Body of pancreas (tissue), 4 donors: ENCODE measurements around the gene TFPI. TPM values are rescaled to one million over a fixed set of nuclear protein-coding genes. Genes with fewer than 3 reads are reported as not detected.
"Not testable (repeated sequence)": the region's sequence is repeated elsewhere in the genome, so short reads cannot be mapped to it uniquely, and the experiment has no call there.

Experiments used
- ATAC-seq: fragments of 150-250 bp; one replicate; pipeline ENCODE4 v1.9.1; 2016
- DNase-seq, 4 donors: peaks; one replicate each; pipeline ENCODE4 v3.0.0-alpha.2; 2019
- H3K27ac ChIP-seq, 4 donors: fragments of 200-600 bp; sonication (generic); 1 replicate in 3 of 4; 2 replicates in 1 of 4; pipeline versions ENCODE4 v1.5.1 to v1.6.1; 2016 to 2019; ENCODE audit warnings: mild to moderate bottlenecking in 1 of 4, mixed read lengths in 1 of 4, moderate library complexity in 1 of 4
- H3K27me3 ChIP-seq, 2 donors: fragments of 200-600 bp; sonication (generic); one replicate each; pipeline ENCODE4 v1.6.0; 2016; ENCODE audit warnings: mild to moderate bottlenecking in 1 of 2
- H3K36me3 ChIP-seq, 2 donors: fragments of 200-600 bp; sonication (generic); replicated peaks in 1 of 2; 2 replicates each; pipeline ENCODE4 v1.5.1; 2016; ENCODE audit warnings: low read depth in 2 of 2; ENCODE audit not compliant: insufficient read depth in 1 of 2
- H3K4me1 ChIP-seq: fragments of 200-600 bp; sonication (generic); one replicate; pipeline ENCODE4 v1.6.0; 2016
- H3K4me3 ChIP-seq, 2 donors: fragments of 200-600 bp; sonication (generic); 1 replicate in 1 of 2; 2 replicates in 1 of 2; pipeline ENCODE4 v1.5.1; 2016 to 2019
- H3K9me3 ChIP-seq, 3 donors: fragments of 200-600 bp; sonication (generic); 1 replicate in 2 of 3; 2 replicates in 1 of 3; pipeline ENCODE4 v1.5.1; 2016
- CTCF ChIP-seq, 7 experiments: fragments of 450-650 bp in 4 of 7; fragments of 200-600 bp in 3 of 7; sonication (generic) in 3 of 7; IDR thresholded peaks; one replicate each; pipeline ENCODE4 v1.5.1; 2016 to 2019; ENCODE audit warnings: antibody characterized with exemption in 7 of 7
- POLR2A ChIP-seq, 3 donors: fragments of 450-650 bp; IDR thresholded peaks; one replicate each; pipeline ENCODE4 v1.6.1; 2016; ENCODE audit warnings: antibody characterized with exemption in 3 of 3, mild to moderate bottlenecking in 2 of 3
- WGBS, 2 donors: methylation state at CpG; one replicate each; pipeline ENCODE4 v1.1.5; 2017; 5-methylcytosine and 5-hydroxymethylcytosine counted together
- intact Hi-C: fragments of 100-400 bp; cut with DNase I; formaldehyde crosslinking; loops from one replicate; pipeline ENCODE4 v1.15.1; 2023
- total RNA-seq, 2 donors: library from RNA; depleted of rRNA; stranded (reverse); fragments of >200 nt; gene quantifications; one replicate each; pipeline ENCODE4 v1.1.0, GENCODE V29; 2016

TFPI gene
- total RNA-seq, 2 donors from 2014 or later: 21.1 to 54.2 TPM

GRCh38 chr2:187519419-187520120, 34.7 kb downstream of the TFPI start:
- intact Hi-C loops: no loop called here
- no peaks in the 10 kb centered on the region for H3K36me3 ChIP-seq

GRCh38 chr2:187517750-187518361, 36.4 kb downstream of the TFPI start:
- H3K4me3 ChIP-seq, DNase-seq, H3K4me1 ChIP-seq, intact Hi-C loops, H3K27ac ChIP-seq, ATAC-seq, H3K27me3 ChIP-seq, H3K9me3 ChIP-seq, H3K36me3 ChIP-seq: not testable (repeated sequence)
- WGBS, 2 donors: 70 to 79% methylated on average over 1 of the region's 1 CpG

More at GRCh38 chr2:187519419-187520120, 34.7 kb downstream of the TFPI start:
- TF ChIP-seq POLR2A (IDR thresholded peaks at IDR 0.05) (no peak), CTCF (IDR thresholded peaks at IDR 0.05) (no peak)
- no peak for DNase-seq
- no peaks in the 10 kb centered on the region for H3K27me3 ChIP-seq
- no peak overlapping the region for H3K27ac ChIP-seq
- H3K4me3 ChIP-seq: no peak overlapping the region
- 58 to 59% methylated on average over 5 to 7 of the region's 7 CpGs for WGBS, 2 donors
- no peaks in the 10 kb centered on the region for H3K9me3 ChIP-seq
- no peak for ATAC-seq
- H3K4me1 ChIP-seq: no peaks in the 10 kb centered on the region

GRCh38 chr2:187516630-187517510, 37.4 kb downstream of the TFPI start:
- H3K9me3 ChIP-seq, H3K4me3 ChIP-seq, H3K27me3 ChIP-seq, H3K4me1 ChIP-seq, intact Hi-C loops, ATAC-seq, H3K36me3 ChIP-seq, H3K27ac ChIP-seq, DNase-seq: not testable (repeated sequence)
- WGBS, 2 donors: 76 to 85% methylated on average over 15 of the region's 15 CpGs

- H3K27ac ChIP-seq: no peak overlapping the region
- DNase-seq (no peak), ATAC-seq (no peak)
- no peaks in the 10 kb centered on the region for H3K27me3 ChIP-seq
- H3K9me3 ChIP-seq: no peaks in the 10 kb centered on the region
- H3K36me3 ChIP-seq: no peaks in the 10 kb centered on the region
- H3K4me3 ChIP-seq: no peak overlapping the region
- TF ChIP-seq POLR2A (IDR thresholded peaks at IDR 0.05) (no peak), CTCF (IDR thresholded peaks at IDR 0.05) (no peak)
- WGBS, 2 donors: 85 to 89% methylated on average over 4 of the region's 4 CpGs
- no peaks in the 10 kb centered on the region for H3K4me1 ChIP-seq
- intact Hi-C loops: no loop called here
Measured at GRCh38 chr2:187514930-187515329, 39.3 kb downstream of the TFPI start.

- ATAC-seq, DNase-seq, H3K36me3 ChIP-seq, H3K27ac ChIP-seq, H3K4me1 ChIP-seq, intact Hi-C loops, H3K9me3 ChIP-seq, H3K4me3 ChIP-seq, H3K27me3 ChIP-seq: not testable (repeated sequence)
- WGBS, 2 donors: 89% methylated on average over 6 of the region's 6 CpGs; no CpG with 5 or more reads in 1 of the 2 donors
Measured at GRCh38 chr2:187514235-187514829, 39.9 kb downstream of the TFPI start.

- ATAC-seq, intact Hi-C loops: not testable (repeated sequence)
Measured at GRCh38 chr2:187513460-187514234, 40.6 kb downstream of the TFPI start.

More at GRCh38 chr2:187513460-187514234, 40.6 kb downstream of the TFPI start:
- not testable (repeated sequence) for H3K27me3 ChIP-seq, DNase-seq, H3K36me3 ChIP-seq, H3K27ac ChIP-seq, H3K4me1 ChIP-seq, H3K9me3 ChIP-seq, H3K4me3 ChIP-seq
- 82 to 84% methylated on average over 5 of the region's 5 CpGs for WGBS, 2 donors
